Endothelial cell of umbilical vein (primary cell): ENCODE data around the gene NPC1L1. TPM values are rescaled to one million over a fixed set of nuclear protein-coding genes. Genes with fewer than 3 reads are reported as not detected.

Source experiments
- BruUV-seq: library from RNA; stranded (reverse); fragments of 400-500 nt; replicated peaks from 2 replicates; lab custom pipeline; 2021; lab: Mats Ljungman, UMichigan
- CTCF ChIA-PET: fragments of 300-600, 350-600 bp; sonication (Branson Sonifier 250); formaldehyde crosslinking; loops from one replicate; lab custom pipeline; 2021; ENCODE audit warnings: antibody characterized with exemption, inconsistent platforms; lab: Charles Lee
- POLR2A ChIA-PET: fragments of 300-600, 350-600 bp; sonication (Branson Sonifier 250); formaldehyde crosslinking; loops from one replicate; lab custom pipeline; 2021; ENCODE audit warnings: antibody characterized with exemption, inconsistent platforms; lab: Charles Lee
- DNase-seq: peaks from one replicate; pipeline ENCODE4 v3.0.0-alpha.2; 2011; ENCODE audit warnings: low read depth, low spot score
- FAIRE-seq: peaks from 2 replicates; lab custom pipeline; 2011; peaks lifted over from hg19 to GRCh38; lab: Jason Lieb, UNC
- H2AFZ ChIP-seq: 2 replicates; pipeline ENCODE4 v1.6.0; 2012; ENCODE audit warnings: low read depth, low read length, control low read depth, inconsistent platforms
- H3K27ac ChIP-seq: 2 replicates; pipeline ENCODE4 v1.5.1; 2011; ENCODE audit warnings: low read depth, mild to moderate bottlenecking, control low read depth, low read length, moderate library complexity; ENCODE audit not compliant: insufficient read depth
- H3K27me3 ChIP-seq, 2 experiments: 2 replicates each; pipeline versions ENCODE4 v1.6.0 to v1.6.1; 2011; ENCODE audit warnings: low read length in 2 of 2, mixed read lengths in 1 of 2; ENCODE audit not compliant: control insufficient read depth in 2 of 2, insufficient read depth in 2 of 2
- H3K36me3 ChIP-seq, 2 experiments: 2 replicates in 1 of 2; 3 replicates in 1 of 2; pipeline ENCODE4 v1.5.1; 2011; ENCODE audit warnings: low read length in 2 of 2, mild to moderate bottlenecking in 1 of 2, moderate library complexity in 1 of 2; ENCODE audit not compliant: control insufficient read depth in 2 of 2, insufficient read depth in 2 of 2; ENCODE audit errors: extremely low read depth in 1 of 2
- H3K4me1 ChIP-seq: 3 replicates; pipeline ENCODE4 v1.5.1; 2011; ENCODE audit warnings: mild to moderate bottlenecking, low read length; ENCODE audit not compliant: control insufficient read depth, insufficient read depth; ENCODE audit errors: extremely low read depth
- H3K4me2 ChIP-seq: 2 replicates; pipeline ENCODE4 v1.6.1; 2011; ENCODE audit warnings: low read length, control low read depth, mixed read lengths; ENCODE audit not compliant: insufficient read depth
- H3K4me3 ChIP-seq, 3 experiments: fragments of 200-600 bp in 1 of 3; sonication (generic), shearing (Covaris generic) in 1 of 3; replicated peaks in 1 of 3; 2 replicates each; pipeline ENCODE4 v1.5.1; 2011 to 2016; ENCODE audit warnings: control low read depth in 3 of 3, low read length in 3 of 3, mild to moderate bottlenecking in 2 of 3, inconsistent platforms in 1 of 3, low read depth in 1 of 3, moderate library complexity in 1 of 3; ENCODE audit not compliant: insufficient read depth in 1 of 3
- H3K79me2 ChIP-seq: 2 replicates; pipeline ENCODE4 v1.6.0; 2012; ENCODE audit warnings: low read length, inconsistent platforms; ENCODE audit not compliant: control insufficient read depth, insufficient read depth
- H3K9ac ChIP-seq: replicated peaks from 2 replicates; pipeline ENCODE3; 2011; ENCODE audit warnings: low read length, control low read depth; ENCODE audit not compliant: insufficient read depth; ENCODE audit errors: extremely low read depth
- H3K9me1 ChIP-seq: replicated peaks from 3 replicates; pipeline ENCODE4 v1.6.0; 2011; ENCODE audit warnings: mild to moderate bottlenecking, low read length; ENCODE audit not compliant: control insufficient read depth, insufficient read depth; ENCODE audit errors: extremely low read depth
- H3K9me3 ChIP-seq: replicated peaks from 2 replicates; pipeline ENCODE4 v1.5.1; 2012; ENCODE audit warnings: low read length, inconsistent platforms; ENCODE audit not compliant: control insufficient read depth, insufficient read depth
- H4K20me1 ChIP-seq: replicated peaks from 2 replicates; pipeline ENCODE3; 2011; ENCODE audit warnings: mild to moderate bottlenecking, low read length; ENCODE audit not compliant: control insufficient read depth, insufficient read depth; ENCODE audit errors: extremely low read depth
- EZH2 ChIP-seq: IDR thresholded peaks from 2 replicates; pipeline ENCODE4 v1.6.1; 2012; ENCODE audit warnings: borderline replicate concordance, low read depth, mild to moderate bottlenecking, moderate library complexity, low read length, inconsistent platforms; ENCODE audit not compliant: severe bottlenecking
- FOS ChIP-seq: IDR thresholded peaks from 2 replicates; pipeline ENCODE4 v1.6.1; 2011; ENCODE audit warnings: mild to moderate bottlenecking, low read length, moderate library complexity, borderline replicate concordance; ENCODE audit not compliant: insufficient read depth
- GATA2 ChIP-seq: IDR thresholded peaks from 2 replicates; pipeline ENCODE4 v1.7.0; 2011; ENCODE audit warnings: low read depth, mild to moderate bottlenecking, moderate library complexity, mixed read lengths, low read length; ENCODE audit not compliant: insufficient read length, insufficient read depth
- JUN ChIP-seq: IDR thresholded peaks from 2 replicates; pipeline ENCODE4 v1.6.1; 2011; ENCODE audit warnings: borderline replicate concordance, low read depth; ENCODE audit not compliant: insufficient read length, insufficient read depth
- MYC ChIP-seq: IDR thresholded peaks from one replicate; pipeline ENCODE4 v1.6.1; 2011; ENCODE audit warnings: mild to moderate bottlenecking, low read depth, low read length
- POLR2A ChIP-seq: IDR thresholded peaks from 2 replicates; pipeline ENCODE4 v1.6.1; 2012; ENCODE audit warnings: low read depth, mild to moderate bottlenecking, control low read depth, low read length
- POLR2AphosphoS5 ChIP-seq: IDR thresholded peaks from 2 replicates; pipeline ENCODE4 v1.6.1; 2012; ENCODE audit warnings: low read depth, mild to moderate bottlenecking, control low read depth, low read length, moderate library complexity; ENCODE audit not compliant: insufficient read depth
- dilution Hi-C: fragments of 300-500 bp; cut with MboI; formaldehyde crosslinking; loops from one replicate; pipeline ENCODE4 v1.15.0; 2019; ENCODE audit warnings: low sequenced_read_pairs; ENCODE audit not compliant: extremely low pct_ligation_motif_present
- intact Hi-C: fragments of 100-400 bp; cut with micrococcal nuclease; formaldehyde crosslinking; loops from one replicate; pipeline ENCODE4 v1.10.0; 2022
- polyA plus RNA-seq, 4 experiments: library from polyadenylated mRNA; depleted of rRNA in 3 of 4; stranded (reverse) in 3 of 4; unstranded in 1 of 4; fragments of >200 nt; gene quantifications; 2 replicates each; pipeline versions ENCODE4 v1.2.1 to v1.2.3, GENCODE V29; 2011 to 2012; ENCODE audit warnings: missing spikeins in 1 of 4
- total RNA-seq: library from RNA; stranded (reverse); gene quantifications from 2 replicates; pipeline ENCODE4 v1.2.3, GENCODE V29; 2021
- TF ChIP-seq, protein P1 (sequence below): IDR thresholded peaks from 2 replicates; pipeline ENCODE4 v1.6.1; 2011; ENCODE audit not compliant: insufficient read depth, insufficient read length
- TF ChIP-seq, protein P2 (sequence below), 2 donors: IDR thresholded peaks; 1 replicate in 1 of 2; 2 replicates in 1 of 2; pipeline ENCODE4 v1.5.1; 2011; ENCODE audit warnings: low read length in 2 of 2, mild to moderate bottlenecking in 2 of 2, moderate library complexity in 2 of 2, control low read depth in 1 of 2, inconsistent platforms in 1 of 2, low read depth in 1 of 2; ENCODE audit not compliant: insufficient read depth in 1 of 2; ENCODE audit errors: extremely low read depth in 1 of 2

Gene NPC1L1
- total and polyA plus RNA-seq, 2 donors (not counting 3 experiments of a cell fraction or from before 2014, with no cell fraction given): not detected

DNA sequence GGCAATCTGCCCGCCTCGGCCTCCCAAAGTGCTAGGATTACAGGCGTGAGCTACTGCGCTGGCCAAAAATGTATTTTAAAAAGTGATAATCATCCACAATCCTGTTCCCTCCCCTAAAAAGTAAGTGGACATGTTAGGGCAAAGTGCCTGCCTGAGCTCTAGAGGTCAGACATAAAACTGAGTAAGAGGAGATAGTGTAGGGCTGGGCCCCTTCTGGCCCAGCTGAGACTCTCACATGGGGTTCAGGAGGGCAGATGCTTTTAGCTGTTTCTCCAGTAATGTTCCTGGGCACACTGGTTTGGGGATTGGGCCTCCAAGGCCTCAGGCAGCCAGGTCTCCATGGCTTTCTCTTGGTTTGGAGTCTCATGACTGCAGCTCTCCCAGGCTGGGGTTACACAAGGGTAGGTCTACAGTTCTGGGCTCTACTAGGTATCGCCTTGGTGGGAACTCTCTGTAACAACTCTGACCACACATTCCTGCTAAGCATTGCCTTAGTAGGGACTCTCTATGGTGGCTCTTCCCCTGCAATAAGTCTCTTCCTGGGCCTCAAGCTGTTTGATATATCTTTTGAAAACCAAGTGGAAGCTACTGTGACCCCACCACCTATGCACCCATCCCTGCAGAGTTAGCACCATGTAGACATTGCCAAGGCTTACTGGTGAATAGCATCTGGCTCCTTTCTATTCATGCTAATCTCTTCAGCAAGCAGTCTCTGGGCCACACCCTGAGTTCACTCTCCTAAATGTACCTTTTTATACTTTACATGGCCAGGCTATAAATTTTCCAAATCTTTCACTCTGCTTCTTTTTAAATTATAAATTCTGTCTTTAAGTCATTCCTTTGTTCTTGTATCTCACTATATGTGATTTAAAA lies 43.7 kb downstream of the NPC1L1 start:
- intact Hi-C loops (no loop called here), dilution Hi-C loops (no loop called here)
- BruUV-seq: no TSS peak
- no peaks in the 10 kb centered on the region for H3K36me3 ChIP-seq
- H3K4me2 ChIP-seq: no peak overlapping the region
- H3K4me1 ChIP-seq: no peaks in the 10 kb centered on the region
- H2AFZ ChIP-seq: no peak overlapping the region
- H3K9me3 ChIP-seq: no peaks in the 10 kb centered on the region
- no peak overlapping the region for H3K9ac ChIP-seq
- DNase-seq (no peak), FAIRE-seq (no peak)
- peaks cover 0 to 11% of the 10 kb centered on the region in 2 experiments for H3K27me3 ChIP-seq
- H3K79me2 ChIP-seq: no peaks in the 10 kb centered on the region
- CTCF ChIA-PET: interaction anchor here (1.2 kb wide), 1 partner anchor 37 kb away, joined by 3 read pairs; no protein-coding TSS in a partner anchor
- no peak overlapping the region for H3K27ac ChIP-seq
- TF ChIP-seq FOS (no peak), EZH2 (no peak), POLR2A (no peak), MYC (no peak), JUN (no peak), POLR2AphosphoS5 (no peak), GATA2 (no peak)
- TF ChIP-seq, protein P1, sequence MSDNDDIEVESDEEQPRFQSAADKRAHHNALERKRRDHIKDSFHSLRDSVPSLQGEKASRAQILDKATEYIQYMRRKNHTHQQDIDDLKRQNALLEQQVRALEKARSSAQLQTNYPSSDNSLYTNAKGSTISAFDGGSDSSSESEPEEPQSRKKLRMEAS: no peak
- TF ChIP-seq, protein P2, sequence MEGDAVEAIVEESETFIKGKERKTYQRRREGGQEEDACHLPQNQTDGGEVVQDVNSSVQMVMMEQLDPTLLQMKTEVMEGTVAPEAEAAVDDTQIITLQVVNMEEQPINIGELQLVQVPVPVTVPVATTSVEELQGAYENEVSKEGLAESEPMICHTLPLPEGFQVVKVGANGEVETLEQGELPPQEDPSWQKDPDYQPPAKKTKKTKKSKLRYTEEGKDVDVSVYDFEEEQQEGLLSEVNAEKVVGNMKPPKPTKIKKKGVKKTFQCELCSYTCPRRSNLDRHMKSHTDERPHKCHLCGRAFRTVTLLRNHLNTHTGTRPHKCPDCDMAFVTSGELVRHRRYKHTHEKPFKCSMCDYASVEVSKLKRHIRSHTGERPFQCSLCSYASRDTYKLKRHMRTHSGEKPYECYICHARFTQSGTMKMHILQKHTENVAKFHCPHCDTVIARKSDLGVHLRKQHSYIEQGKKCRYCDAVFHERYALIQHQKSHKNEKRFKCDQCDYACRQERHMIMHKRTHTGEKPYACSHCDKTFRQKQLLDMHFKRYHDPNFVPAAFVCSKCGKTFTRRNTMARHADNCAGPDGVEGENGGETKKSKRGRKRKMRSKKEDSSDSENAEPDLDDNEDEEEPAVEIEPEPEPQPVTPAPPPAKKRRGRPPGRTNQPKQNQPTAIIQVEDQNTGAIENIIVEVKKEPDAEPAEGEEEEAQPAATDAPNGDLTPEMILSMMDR (IDR thresholded peaks at IDR 0.05; ENCODE audit: extremely low read depth in 1 of 2, insufficient read depth in 1 of 2, low read depth in 1 of 2, low read length in 2 of 2): no peak
- no peaks in the 10 kb centered on the region for H3K9me1 ChIP-seq
- H3K4me3 ChIP-seq: no peak overlapping the region
- H4K20me1 ChIP-seq: no peaks in the 10 kb centered on the region
- POLR2A ChIA-PET: no interaction called here
